Activated CD8-positive, alpha-beta memory T cell treated with anti-CD3 and anti-CD28 coated beads for 36 hours (primary cell): ENCODE results near the gene ZNF555. TPM values are rescaled to one million over a fixed set of nuclear protein-coding genes. Genes with fewer than 3 reads are reported as not detected.
"Not testable (repeated sequence)": the region's sequence is repeated elsewhere in the genome, so short reads cannot be mapped to it uniquely, and the experiment has no call there.

Source experiments
- CTCF ChIA-PET: fragments of 350-600 bp; sonication (Branson Sonifier 250); formaldehyde crosslinking; loops from one replicate; lab custom pipeline; 2021; ENCODE audit warnings: antibody characterized with exemption; lab: Charles Lee
- POLR2A ChIA-PET: fragments of 350-600 bp; sonication (Branson Sonifier 250); formaldehyde crosslinking; loops from one replicate; lab custom pipeline; 2021; ENCODE audit warnings: antibody characterized with exemption; lab: Charles Lee
- total RNA-seq, 2 experiments: library from RNA; stranded (reverse); gene quantifications; one replicate each; pipeline ENCODE4 v1.2.3, GENCODE V29; 2021

ZNF555 gene
- total RNA-seq, 2 experiments from 2014 or later = 2.1 to 2.3 TPM

DNA sequence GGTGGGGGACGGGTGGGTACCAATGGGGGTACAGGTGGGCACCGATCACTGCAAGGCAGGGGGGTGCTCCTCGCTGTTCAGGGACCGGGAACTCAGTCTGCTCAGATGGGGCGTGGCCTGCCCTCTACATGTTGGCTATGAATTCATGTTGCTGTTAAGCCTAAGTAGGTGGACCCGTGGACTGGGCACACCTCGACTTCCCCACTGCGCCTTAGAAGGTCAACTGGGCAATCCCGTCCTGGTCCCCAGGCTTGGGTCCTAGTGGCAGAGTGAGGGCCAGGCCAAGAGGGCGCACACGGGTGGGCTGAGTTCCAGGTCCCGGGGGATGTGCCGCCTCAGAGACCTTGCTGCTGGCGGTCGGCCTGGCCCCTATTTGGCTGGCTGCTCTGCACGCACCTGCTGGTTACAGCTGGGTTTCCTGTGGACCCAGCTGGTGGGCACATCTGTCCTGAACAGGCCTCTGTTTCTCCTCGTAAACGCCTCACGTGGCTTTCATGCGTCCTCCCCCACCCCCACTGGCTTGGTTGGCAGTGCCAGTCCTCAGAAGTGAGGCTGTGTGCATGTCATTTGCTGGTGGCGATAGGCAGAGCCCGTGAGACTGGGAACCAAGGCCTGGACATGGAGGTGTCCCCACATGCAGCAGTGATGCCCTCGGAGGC lies 35.2 kb upstream of the ZNF555 start:
- POLR2A ChIA-PET = no interaction called here
- CTCF ChIA-PET = no interaction called here

DNA sequence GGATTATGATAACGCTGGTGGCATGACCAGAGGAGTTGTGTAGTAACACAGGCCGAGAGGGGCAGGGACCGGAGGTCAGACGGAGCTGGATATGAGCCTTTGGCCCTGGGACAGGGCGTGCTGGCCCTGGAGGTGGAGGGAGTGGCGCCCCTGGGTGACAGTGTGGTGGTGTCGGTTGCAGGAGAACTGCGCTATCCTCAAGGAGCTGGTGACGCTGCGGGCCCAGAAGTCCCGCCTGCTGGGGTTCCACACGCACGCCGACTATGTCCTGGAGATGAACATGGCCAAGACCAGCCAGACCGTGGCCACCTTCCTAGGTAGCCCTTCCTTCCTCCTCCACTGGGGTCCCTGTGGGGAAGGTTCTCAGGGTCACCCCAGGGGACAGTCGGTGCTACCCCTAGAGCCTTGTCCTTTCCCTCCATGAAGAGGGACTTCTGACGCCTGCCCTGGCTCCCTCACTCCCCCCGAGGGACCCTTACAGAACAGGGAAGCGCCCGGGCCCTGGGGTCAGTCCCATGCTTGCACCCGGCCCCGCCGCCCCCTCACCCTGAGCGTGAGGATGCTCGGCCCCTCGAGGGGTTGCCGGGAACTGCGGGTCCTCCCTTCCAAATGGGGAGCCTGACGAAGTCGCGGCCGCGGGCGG lies 34.4 kb upstream of the ZNF555 start:
- ChIA-PET CTCF (no interaction called here), POLR2A (no interaction called here)

DNA sequence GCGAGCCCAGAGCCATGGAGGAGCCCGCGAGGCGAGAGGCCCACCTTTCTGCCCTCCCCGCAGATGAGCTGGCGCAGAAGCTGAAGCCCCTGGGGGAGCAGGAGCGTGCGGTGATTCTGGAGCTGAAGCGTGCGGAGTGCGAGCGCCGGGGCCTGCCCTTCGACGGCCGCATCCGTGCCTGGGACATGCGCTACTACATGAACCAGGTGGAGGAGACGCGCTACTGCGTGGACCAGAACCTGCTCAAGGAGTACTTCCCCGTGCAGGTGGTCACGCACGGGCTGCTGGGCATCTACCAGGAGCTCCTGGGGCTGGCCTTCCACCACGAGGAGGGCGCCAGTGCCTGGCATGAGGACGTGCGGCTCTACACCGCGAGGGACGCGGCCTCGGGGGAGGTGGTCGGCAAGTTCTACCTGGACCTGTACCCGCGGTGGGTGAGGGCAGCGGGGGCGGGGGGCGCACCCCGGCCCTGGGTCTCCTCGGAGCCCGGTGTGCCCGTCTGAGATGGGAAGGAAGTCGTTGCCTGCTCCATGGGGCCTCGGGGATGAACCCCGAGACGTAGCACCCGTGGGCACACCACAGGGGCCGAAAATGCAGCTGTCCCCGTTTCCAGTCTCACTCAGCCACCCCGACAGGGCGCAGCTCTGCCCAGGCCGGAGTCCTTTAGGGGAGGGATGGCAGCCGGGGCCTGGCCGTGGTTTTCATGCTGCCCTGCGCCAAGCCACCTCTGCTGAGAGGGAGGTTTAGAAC lies 33.7 kb upstream of the ZNF555 start:
- ChIA-PET CTCF (no interaction called here), POLR2A (no interaction called here)

DNA sequence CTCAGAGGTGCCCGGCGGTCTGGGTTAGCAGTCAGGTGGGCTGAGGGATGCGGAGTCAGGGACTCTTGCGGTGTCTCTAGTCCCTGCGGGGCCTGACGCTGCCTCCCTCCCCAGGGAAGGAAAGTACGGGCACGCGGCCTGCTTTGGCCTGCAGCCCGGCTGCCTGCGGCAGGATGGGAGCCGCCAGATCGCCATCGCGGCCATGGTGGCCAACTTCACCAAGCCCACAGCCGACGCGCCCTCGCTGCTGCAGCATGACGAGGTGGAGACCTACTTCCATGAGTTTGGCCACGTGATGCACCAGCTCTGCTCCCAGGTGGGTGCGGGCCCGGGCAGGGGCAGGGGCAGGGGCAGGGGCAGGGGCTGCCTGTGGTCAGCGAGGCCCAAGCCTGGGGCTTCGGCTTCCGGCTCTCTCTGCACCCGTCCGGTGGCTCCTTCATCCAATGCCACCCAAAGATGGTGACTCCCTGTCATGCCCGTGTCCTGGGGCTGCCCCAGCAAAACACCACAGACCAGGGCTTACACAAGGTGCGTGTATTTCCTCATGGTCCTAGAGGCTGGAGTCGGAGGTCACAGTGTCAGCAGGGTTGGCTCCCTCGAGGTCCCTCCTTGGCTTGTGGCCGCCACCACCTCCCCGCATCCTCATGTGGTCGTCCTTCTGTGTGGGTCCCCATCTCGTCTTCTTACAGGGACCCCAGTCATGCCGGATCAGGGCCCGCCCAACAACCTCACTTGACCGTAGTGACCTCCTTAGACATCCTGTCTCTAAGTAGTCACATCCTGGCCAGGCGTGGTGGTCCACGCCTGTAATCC lies 32.9 kb upstream of the ZNF555 start:
- CTCF ChIA-PET = no interaction called here

DNA sequence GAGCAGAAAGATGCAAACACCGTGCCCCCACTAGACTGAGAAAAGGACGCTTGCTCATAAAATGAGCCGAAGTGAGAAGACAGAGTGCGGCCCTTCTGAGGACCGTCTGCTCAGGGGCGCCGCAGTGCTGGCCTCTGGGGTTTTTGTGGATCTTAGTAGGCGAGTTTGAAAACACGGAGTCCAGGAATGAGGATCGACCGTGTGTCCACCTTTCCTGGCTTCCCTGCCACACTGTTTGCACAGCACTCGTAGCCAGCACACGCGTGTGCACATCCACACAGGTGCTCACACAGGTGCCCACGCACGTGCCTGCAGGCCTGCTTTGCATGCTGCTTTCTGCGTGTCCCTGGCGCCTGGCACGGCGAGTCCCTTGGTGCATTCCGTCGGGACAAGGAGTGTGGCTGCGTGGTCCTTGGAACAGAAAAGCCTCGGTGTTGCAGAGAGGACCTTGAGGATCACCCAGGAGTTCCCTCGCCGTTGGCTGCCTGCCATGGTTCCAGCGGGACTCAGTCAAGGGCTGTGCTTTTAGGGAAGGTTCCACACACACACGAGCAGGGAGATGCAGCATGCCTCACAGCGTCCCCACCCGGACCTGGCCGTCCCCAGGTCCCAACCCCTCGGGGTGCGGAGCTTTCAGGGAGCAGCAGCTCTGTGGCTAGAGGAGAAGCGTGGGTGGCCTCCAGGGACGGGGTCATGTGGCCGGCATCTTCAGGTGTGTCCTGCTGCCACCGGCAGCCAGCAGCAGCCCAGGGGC lies 31.7 kb upstream of the ZNF555 start:
- POLR2A ChIA-PET = no interaction called here
- CTCF ChIA-PET = no interaction called here

More for the DNA sequence above, 32.9 kb upstream of the ZNF555 start:
- POLR2A ChIA-PET = no interaction called here

DNA sequence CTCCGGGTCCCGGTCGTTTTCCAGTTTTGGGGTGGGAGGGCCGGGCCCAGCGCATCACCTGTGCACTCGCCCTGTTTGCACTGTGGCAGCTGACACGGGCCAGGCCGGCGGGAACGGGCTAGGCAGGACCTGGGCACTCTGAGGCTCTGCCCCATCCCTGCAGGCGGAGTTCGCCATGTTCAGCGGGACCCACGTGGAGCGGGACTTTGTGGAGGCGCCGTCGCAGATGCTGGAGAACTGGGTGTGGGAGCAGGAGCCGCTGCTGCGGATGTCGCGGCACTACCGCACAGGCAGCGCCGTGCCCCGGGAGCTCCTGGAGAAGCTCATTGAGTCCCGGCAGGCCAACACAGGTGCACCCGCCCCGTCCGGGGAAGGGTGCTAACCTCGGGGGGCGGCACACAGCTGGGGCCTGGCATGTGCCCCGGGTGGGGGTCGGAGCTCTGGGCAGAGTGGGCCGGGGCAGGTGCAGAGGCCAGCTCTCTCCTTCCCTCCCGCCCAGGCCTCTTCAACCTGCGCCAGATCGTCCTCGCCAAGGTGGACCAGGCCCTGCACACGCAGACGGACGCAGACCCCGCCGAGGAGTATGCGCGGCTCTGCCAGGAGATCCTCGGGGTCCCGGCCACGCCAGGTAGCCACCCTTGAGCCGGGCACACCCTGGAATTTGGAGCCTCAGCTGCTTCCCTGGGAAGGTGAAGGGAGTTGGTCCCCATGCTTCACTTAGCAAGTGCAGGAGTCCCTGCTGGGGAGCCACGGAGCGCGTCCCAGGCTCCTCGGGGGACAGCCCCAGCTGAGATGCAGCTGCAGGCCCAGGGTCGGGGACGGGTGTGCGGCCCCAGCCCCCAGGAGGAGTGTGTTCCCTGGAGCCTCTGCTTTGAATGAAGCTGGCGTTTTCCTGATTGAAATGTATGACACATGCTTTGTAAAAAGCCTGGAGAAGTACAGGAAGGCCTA lies 30.9 kb upstream of the ZNF555 start:
- ChIA-PET CTCF (interaction anchor here (0.6 kb wide), 1 partner anchor 9 kb away, joined by 3 read pairs; the partner anchor contains the start of gene ZNF554), POLR2A (no interaction called here)

DNA sequence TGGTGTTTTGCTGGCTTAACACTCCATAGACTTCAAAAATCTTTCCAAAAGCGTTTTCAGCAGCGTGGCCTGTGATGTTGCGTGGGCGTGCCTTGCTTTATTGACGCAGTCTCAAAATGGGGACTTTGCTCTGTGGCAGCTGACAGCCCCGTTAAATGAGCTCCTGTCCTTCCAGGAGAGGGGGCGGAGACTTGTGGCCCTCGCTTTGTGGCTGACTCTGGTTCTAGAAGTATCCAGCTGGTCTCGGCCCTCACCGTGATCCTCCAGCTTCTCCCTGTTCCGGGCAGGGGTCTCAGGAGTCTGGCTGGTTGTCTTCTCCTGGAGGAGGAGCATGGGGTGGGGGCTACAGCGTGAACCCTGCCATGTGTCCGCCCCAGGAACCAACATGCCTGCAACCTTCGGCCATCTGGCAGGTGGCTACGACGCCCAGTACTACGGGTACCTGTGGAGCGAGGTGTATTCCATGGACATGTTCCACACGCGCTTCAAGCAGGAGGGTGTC lies 30.0 kb upstream of the ZNF555 start:
- POLR2A ChIA-PET = no interaction called here
- CTCF ChIA-PET = interaction anchor here (0.6 kb wide), 1 partner anchor 8 kb away, joined by 3 read pairs; the partner anchor contains the start of gene ZNF554

DNA sequence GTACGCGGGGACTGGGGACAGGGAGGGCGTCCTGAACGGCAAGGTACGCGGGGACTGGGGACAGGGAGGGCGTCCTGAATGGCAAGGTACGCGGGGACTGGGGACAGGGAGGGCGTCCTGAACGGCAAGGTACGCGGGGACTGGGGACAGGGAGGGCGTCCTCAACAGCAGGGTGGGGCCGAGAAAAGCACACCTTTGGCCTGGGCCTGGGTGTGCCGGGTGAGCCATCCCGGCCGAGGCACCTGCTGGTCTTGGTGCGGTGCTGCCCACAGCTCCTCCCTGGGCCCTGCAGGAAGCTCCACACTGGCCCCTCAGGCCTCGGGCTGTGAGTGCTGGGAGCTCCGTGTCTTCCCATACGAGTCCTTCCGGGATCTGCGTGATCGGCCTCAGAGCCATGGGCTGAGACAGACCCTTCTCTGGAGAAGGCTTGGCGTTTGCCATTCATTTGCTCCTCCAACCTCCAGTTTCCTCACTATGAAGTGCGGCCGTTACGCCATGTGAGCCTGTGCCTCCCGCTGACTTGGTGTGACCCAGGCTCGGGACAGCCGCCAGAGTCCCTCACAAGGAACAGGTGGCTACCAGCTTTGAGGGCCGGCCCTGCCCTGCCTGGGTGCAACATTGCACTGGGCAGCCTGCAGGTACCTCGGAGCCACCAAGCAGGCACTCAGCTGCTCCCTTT lies 29.4 kb upstream of the ZNF555 start:
- ChIA-PET CTCF (no interaction called here), POLR2A (no interaction called here)

DNA sequence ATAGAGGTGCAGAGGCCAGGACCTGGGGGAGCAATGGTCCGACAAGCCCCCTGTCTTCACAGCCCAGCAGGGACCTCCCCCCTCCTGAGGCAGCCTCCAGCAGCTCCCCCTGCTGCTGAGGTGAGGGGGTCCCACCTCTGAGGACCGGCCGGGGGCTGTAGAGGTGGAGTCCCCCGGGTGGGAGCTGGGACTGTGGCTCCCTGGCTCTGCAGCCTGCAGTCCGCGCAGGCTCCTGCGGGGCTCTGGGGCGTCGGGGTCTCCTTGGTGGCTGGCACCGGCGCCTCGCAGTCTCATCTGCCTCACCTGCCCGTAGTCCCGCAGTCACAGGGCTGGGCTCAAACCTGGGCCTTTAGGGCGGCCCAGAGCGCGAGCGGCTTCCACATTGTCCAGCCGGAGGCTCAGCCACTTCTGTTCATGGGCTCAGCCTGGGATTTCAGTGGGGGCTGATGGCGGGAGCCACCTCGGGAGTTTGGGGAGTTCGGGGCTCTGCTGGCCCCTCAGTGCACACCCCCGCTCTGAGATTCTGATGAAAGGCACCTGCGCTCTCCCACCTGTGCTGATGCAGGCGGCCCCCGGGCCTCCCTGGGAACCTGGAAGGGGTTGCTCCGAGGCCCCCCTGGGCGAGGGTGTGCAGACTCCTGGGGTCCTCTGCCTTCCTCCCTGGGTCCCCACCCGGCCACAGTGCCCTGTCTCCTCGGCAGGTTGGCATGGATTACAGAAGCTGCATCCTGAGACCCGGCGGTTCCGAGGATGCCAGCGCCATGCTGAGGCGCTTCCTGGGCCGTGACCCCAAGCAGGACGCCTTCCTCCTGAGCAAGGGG lies 28.7 kb upstream of the ZNF555 start:
- ChIA-PET POLR2A (no interaction called here), CTCF (no interaction called here)

DNA sequence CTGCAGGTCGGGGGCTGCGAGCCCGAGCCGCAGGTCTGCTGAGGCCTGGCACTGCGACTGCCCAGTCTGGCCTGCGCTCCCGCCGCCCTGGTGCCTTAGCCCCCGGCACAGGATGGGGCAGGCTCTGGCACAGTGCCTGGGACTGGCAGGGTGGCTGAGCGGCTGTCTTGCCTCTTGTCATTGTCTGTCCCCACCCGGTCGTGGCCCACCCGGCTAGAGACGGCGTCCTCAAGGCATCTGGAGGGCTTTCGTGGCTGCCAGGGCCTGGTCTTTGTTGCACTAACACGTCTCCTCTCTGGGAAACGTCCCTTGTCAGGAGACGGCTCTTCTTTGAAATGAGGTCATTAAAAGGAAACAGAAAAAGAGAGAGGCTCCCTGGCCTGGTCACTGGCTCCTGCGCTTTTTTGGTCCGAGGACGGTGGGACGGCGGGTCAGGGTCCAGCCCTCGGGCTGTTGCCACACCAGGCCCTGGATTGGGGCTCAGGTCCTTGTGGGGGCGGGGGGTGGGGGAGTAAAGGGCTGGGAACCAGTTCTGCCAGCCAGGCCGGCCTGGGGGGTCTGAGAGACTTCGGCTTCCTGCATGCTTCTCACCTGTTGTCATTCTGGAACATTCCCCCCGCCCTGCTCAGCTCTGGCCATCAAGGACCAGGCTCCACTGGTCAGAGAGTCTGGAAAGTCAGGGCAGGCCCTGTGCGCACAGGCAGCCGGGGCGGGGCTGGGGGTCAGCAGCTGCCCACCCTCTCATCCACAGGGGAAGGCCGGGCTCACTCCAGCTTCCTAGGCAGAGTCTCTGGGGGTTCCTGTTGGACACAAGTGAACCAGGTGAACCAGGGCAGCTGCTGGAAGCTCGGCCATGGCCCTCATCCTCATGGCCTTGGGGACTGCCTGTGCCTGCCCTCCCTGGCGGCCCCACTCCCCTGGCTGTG lies 27.8 kb upstream of the ZNF555 start:
- POLR2A ChIA-PET = no interaction called here
- CTCF ChIA-PET = interaction anchor here (0.6 kb wide), 1 partner anchor 323 kb away, joined by 5 read pairs; no protein-coding TSS in a partner anchor

DNA sequence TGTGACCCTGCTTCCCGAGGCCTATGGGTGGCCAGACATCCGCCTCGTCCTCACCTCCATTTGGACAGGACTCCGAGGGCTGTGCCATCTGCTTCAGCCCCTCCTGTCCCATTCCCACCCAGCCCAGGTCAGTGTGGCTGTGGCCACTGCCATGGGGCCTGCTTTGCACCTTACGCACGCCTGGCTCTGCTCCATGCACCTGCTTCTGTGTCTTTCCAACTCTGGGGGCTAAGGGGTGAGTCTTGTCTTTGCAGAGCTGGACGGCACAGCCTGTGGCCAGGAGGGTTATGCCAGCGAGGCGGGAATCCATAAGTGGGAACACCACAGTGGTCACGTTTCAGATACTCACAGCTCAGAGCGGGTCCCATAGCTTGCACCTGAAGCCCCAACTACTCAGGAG lies 26.8 kb upstream of the ZNF555 start:
- POLR2A ChIA-PET = no interaction called here
- CTCF ChIA-PET = interaction anchor here (0.6 kb wide), 1 partner anchor 324 kb away, joined by 5 read pairs; no protein-coding TSS in a partner anchor

DNA sequence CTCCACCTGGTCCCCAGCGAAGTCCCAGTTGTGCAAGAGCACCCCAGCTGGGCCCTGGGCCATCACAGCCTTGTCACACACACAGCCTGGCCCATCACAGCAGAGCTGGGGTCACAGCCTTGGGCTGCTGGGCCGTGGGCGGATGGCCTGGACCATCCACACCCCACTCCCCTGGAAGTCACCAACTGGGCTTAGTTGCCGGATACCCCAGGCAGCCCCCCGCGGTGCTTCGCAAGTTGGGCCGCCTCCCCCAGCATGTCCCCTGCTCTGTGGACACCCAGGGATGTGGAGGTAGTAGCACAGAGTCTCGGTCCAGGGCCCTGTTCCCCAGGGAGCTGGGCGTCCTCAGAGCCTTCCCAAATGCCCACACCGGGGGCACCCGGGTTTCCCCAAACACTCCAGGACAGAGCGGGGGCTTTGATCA lies 26.1 kb upstream of the ZNF555 start:
- ChIA-PET CTCF (no interaction called here), POLR2A (no interaction called here)

DNA sequence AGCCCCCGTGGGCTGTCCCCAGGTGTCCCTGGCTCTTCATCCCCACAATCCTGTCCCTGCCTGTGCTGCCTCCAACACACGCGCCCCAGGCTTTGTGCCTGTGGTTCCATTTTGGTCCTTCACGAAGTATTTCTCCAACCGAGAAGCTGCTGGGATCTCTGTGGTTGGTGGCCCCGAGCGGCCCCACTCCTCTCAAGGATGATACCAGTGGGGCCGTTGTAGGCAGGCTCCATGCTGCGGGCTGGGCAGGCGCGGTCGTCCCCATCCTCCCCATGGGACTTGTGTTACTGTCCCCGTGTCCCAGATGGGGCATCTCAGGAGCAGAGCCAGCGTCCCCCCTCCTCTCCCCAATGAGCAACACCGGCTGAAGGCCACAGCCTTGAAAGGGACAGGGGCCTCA lies 25.4 kb upstream of the ZNF555 start:
- CTCF ChIA-PET = interaction anchor here (0.6 kb wide), 1 partner anchor 84 kb away, joined by 3 read pairs; no protein-coding TSS in a partner anchor

DNA sequence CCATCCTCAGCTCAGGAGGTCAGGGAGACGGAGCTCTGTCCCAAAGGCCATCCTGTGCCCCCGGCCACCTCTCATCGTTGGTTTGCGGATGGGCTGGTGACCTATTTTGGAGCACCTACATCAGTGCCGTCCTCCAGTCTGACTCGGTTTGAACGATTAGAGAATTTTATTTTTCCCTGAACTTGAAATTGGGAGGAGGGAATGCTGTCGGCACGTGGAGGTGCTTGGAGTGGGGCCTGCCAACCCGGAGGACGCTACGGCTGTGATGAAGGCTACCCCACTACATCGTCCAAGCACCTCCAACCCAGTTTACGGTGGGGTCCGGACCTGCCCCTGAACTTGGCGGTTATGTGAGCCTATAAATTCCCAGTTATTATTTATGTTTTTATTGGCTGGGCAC lies 24.6 kb upstream of the ZNF555 start:
- ChIA-PET CTCF (interaction anchor here (0.6 kb wide), 1 partner anchor 83 kb away, joined by 3 read pairs; no protein-coding TSS in a partner anchor), POLR2A (no interaction called here)

More for the DNA sequence above, 25.4 kb upstream of the ZNF555 start:
- POLR2A ChIA-PET = no interaction called here

DNA sequence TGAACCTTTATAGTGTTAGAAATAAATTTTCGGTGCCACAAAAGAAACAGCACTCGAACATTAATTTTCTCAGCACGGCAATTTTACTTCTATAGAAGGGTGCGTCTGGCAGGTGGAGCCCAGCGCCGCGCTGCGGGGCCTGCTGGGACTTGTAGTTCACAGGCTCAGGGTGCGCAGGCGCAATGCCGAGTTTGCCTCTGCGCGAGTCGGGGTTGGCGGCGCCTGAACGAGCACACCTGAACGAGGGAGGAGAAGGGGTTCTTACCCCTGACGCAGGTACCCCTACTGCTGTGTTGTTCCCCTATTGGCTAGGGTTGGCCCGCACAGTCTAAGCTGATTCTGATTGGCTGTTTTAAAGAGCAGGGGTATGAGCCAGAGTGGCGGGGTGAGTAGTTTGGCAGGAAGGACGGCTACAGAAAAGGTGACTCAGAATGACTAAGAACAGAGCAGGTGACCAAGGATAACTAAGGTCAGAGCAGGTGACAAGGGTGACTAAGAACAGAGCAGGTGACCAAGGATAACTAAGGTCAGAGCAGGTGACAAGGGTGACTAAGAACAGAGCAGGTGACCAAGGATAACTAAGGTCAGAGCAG lies 23.9 kb upstream of the ZNF555 start:
- POLR2A ChIA-PET, CTCF ChIA-PET: not testable (repeated sequence)
